ENCODE measurements around the gene SUGP2. TPM values are rescaled to one million over a fixed set of nuclear protein-coding genes. Genes with fewer than 3 reads are reported as not detected.

SUGP2 gene
- polyA plus RNA-seq, 1 donor (not counting 4 experiments of a cell fraction or from before 2014, with no cell fraction given), result 51.2 TPM

GRCh38 chr19:19050104-19050503 is 16.8 kb upstream of the SUGP2 start:
- Histone ChIP-seq H3K27ac (ENCODE audit: control insufficient read depth, insufficient read depth, low read length) (no peak overlapping the region), H3K9me3 (ENCODE audit: control insufficient read depth, low read depth, low read length) (no peaks in the 10 kb centered on the region), H4K20me1 (ENCODE audit: control insufficient read depth, extremely low read depth, insufficient read depth, low read length) (no peaks in the 10 kb centered on the region), H3K27me3 (ENCODE audit: control insufficient read depth, extremely low read depth, insufficient read depth, low read length) (no peaks in the 10 kb centered on the region), H3K4me3 (ENCODE audit: control insufficient read depth in 2 of 3, extremely low read depth in 1 of 3, insufficient read depth in 2 of 3, low read depth in 1 of 3, low read length in 3 of 3) (no peak overlapping the region), H3K9me1 (ENCODE audit: control insufficient read depth, extremely low read depth, insufficient read depth, low read length) (peaks cover 2% of the 10 kb centered on the region), H2AFZ (ENCODE audit: control insufficient read depth, low read length) (no peak overlapping the region), H3K9ac (ENCODE audit: control insufficient read depth, extremely low read depth, insufficient read depth, low read length) (no peak overlapping the region), H3K36me3 (ENCODE audit: control insufficient read depth in 2 of 2, extremely low read depth in 1 of 2, insufficient read depth in 2 of 2, low read length in 2 of 2) (peaks cover 23 to 29% of the 10 kb centered on the region in 2 experiments), H3K4me2 (ENCODE audit: control insufficient read depth, extremely low read depth, insufficient read depth, low read depth, low read length) (no peak overlapping the region), H3K4me1 (ENCODE audit: control insufficient read depth, extremely low read depth, insufficient read depth, low read length) (peaks cover 12% of the 10 kb centered on the region), H3K79me2 (ENCODE audit: control insufficient read depth, insufficient read depth, low read length) (no peaks in the 10 kb centered on the region)
- TF ChIP-seq CTCF (optimal IDR thresholded peaks at IDR 0.05 in 1 of 3, IDR thresholded peaks at IDR 0.05 in 1 of 3, conservative IDR thresholded peaks at IDR 0.05 in 1 of 3; ENCODE audit: extremely low read depth in 1 of 3, insufficient read depth in 2 of 3, low read length in 3 of 3) (no peak), EZH2 (IDR thresholded peaks at IDR 0.05; ENCODE audit: low read length) (no peak)
- DNase-seq (ENCODE audit: low read depth, low spot score) (no peak), FAIRE-seq (peak; percentile 63)
- dilution Hi-C loops (cut with MboI; ENCODE audit: extremely low pct_ligation_motif_present, low sequenced_read_pairs), result no loop called here

- Histone ChIP-seq H2AFZ (ENCODE audit: control insufficient read depth, low read length) (no peak overlapping the region), H3K9ac (ENCODE audit: control insufficient read depth, extremely low read depth, insufficient read depth, low read length) (no peak overlapping the region), H3K27ac (ENCODE audit: control insufficient read depth, insufficient read depth, low read length) (no peak overlapping the region), H3K79me2 (ENCODE audit: control insufficient read depth, insufficient read depth, low read length) (no peaks in the 10 kb centered on the region), H4K20me1 (ENCODE audit: control insufficient read depth, extremely low read depth, insufficient read depth, low read length) (no peaks in the 10 kb centered on the region), H3K4me2 (ENCODE audit: control insufficient read depth, extremely low read depth, insufficient read depth, low read depth, low read length) (no peak overlapping the region), H3K27me3 (ENCODE audit: control insufficient read depth, extremely low read depth, insufficient read depth, low read length) (no peaks in the 10 kb centered on the region), H3K4me1 (ENCODE audit: control insufficient read depth, extremely low read depth, insufficient read depth, low read length) (peaks cover 12% of the 10 kb centered on the region), H3K9me3 (ENCODE audit: control insufficient read depth, low read depth, low read length) (no peaks in the 10 kb centered on the region), H3K4me3 (ENCODE audit: control insufficient read depth in 2 of 3, extremely low read depth in 1 of 3, insufficient read depth in 2 of 3, low read depth in 1 of 3, low read length in 3 of 3) (no peak overlapping the region), H3K36me3 (ENCODE audit: control insufficient read depth in 2 of 2, extremely low read depth in 1 of 2, insufficient read depth in 2 of 2, low read length in 2 of 2) (peaks cover 17 to 22% of the 10 kb centered on the region in 2 experiments), H3K9me1 (ENCODE audit: control insufficient read depth, extremely low read depth, insufficient read depth, low read length) (peaks cover 2% of the 10 kb centered on the region)
- FAIRE-seq, result no peak
- DNase-seq (ENCODE audit: low read depth, low spot score), result no peak
- dilution Hi-C loops (cut with MboI; ENCODE audit: extremely low pct_ligation_motif_present, low sequenced_read_pairs), result no loop called here
- no peak for TF ChIP-seq EZH2 (IDR thresholded peaks at IDR 0.05; ENCODE audit: low read length)
- TF ChIP-seq CTCF (optimal IDR thresholded peaks at IDR 0.05 in 1 of 3, IDR thresholded peaks at IDR 0.05 in 1 of 3, conservative IDR thresholded peaks at IDR 0.05 in 1 of 3; ENCODE audit: extremely low read depth in 1 of 3, insufficient read depth in 2 of 3, low read length in 3 of 3), result no peak
Measured at GRCh38 chr19:19049406-19049805, 16.1 kb upstream of the SUGP2 start.

Measured in keratinocyte (primary cell).